ENCODE results near the gene ERCC6L2.

ERCC6L2 gene

GRCh38 chr9:95880021-95880690 is 4.7 kb downstream of the ERCC6L2 start:
- Histone ChIP-seq H3K9me3 (no peaks in the 10 kb centered on the region), H3K36me3 (peaks cover 18% of the 10 kb centered on the region), H3K4me1 (no peaks in the 10 kb centered on the region), H3K4me3 (ENCODE audit: low read depth, low read length) (no peak overlapping the region), H3K27me3 (no peaks in the 10 kb centered on the region)
- DNase-seq: no peak
- no peak for TF ChIP-seq CTCF (IDR thresholded peaks at IDR 0.05; ENCODE audit: low read depth, low read length)

- TF ChIP-seq CTCF (IDR thresholded peaks at IDR 0.05; ENCODE audit: low read depth, low read length): no peak
- no peak overlapping the region for H3K4me3 ChIP-seq (ENCODE audit: low read depth, low read length)
- H3K36me3 ChIP-seq: peaks cover 14% of the 10 kb centered on the region
- H3K4me1 ChIP-seq: no peaks in the 10 kb centered on the region; the same call in 1 of the 2 replicates
- H3K27me3 ChIP-seq: no peaks in the 10 kb centered on the region
- no peak for DNase-seq
- peaks cover 2% of the 10 kb centered on the region; the same call in 1 of the 2 replicates for H3K9me3 ChIP-seq
These were observed 12.5 kb downstream of the ERCC6L2 start for GRCh38 chr9:95887926-95888497.

- TF ChIP-seq CTCF (IDR thresholded peaks at IDR 0.05; ENCODE audit: low read depth, low read length): no peak
- Histone ChIP-seq H3K36me3 (peaks cover 11% of the 10 kb centered on the region), H3K27me3 (no peaks in the 10 kb centered on the region), H3K4me1 (no peaks in the 10 kb centered on the region; the same call in 1 of the 2 replicates), H3K9me3 (peaks cover 2% of the 10 kb centered on the region; the same call in 1 of the 2 replicates), H3K4me3 (ENCODE audit: low read depth, low read length) (no peak overlapping the region)
- no peak for DNase-seq
These were observed 15.1 kb downstream of the ERCC6L2 start for GRCh38 chr9:95890594-95890993.

GRCh38 chr9:95891067-95891671 is 15.7 kb downstream of the ERCC6L2 start:
- H3K9me3 ChIP-seq: peaks cover 2% of the 10 kb centered on the region; the same call in 1 of the 2 replicates
- no peaks in the 10 kb centered on the region for H3K27me3 ChIP-seq
- H3K4me3 ChIP-seq (ENCODE audit: low read depth, low read length): no peak overlapping the region
- H3K36me3 ChIP-seq: peaks cover 11% of the 10 kb centered on the region
- TF ChIP-seq CTCF (IDR thresholded peaks at IDR 0.05; ENCODE audit: low read depth, low read length): no peak
- no peak for DNase-seq
- no peaks in the 10 kb centered on the region; the same call in 1 of the 2 replicates for H3K4me1 ChIP-seq

- no peaks in the 10 kb centered on the region for H3K27me3 ChIP-seq
- no peak overlapping the region for H3K4me3 ChIP-seq (ENCODE audit: low read depth, low read length)
- peaks cover 3% of the 10 kb centered on the region; the same call in 1 of the 2 replicates for H3K36me3 ChIP-seq
- H3K4me1 ChIP-seq: no peaks in the 10 kb centered on the region
- TF ChIP-seq CTCF (IDR thresholded peaks at IDR 0.05; ENCODE audit: low read depth, low read length): no peak
- DNase-seq: no peak
- peaks cover 2% of the 10 kb centered on the region; the same call in 1 of the 2 replicates for H3K9me3 ChIP-seq
These were observed 17.2 kb downstream of the ERCC6L2 start for GRCh38 chr9:95892690-95893089.

GRCh38 chr9:95896580-95896979 is 21.1 kb downstream of the ERCC6L2 start:
- no peak for DNase-seq
- no peaks in the 10 kb centered on the region; the same call in 1 of the 2 replicates for H3K36me3 ChIP-seq
- peaks cover 2% of the 10 kb centered on the region; the same call in 1 of the 2 replicates for H3K9me3 ChIP-seq
- H3K4me3 ChIP-seq (ENCODE audit: low read depth, low read length): no peak overlapping the region
- no peak for TF ChIP-seq CTCF (IDR thresholded peaks at IDR 0.05; ENCODE audit: low read depth, low read length)
- no peaks in the 10 kb centered on the region for H3K4me1 ChIP-seq
- H3K27me3 ChIP-seq: no peaks in the 10 kb centered on the region
